Loucy (cell line): ENCODE measurements around the gene TYMP.

Experiments
- H2AFZ ChIP-seq: fragments of 200-600 bp; sonication (generic); 2 replicates; pipeline ENCODE4 v1.6.0; 2016; ENCODE audit warnings: antibody characterized with exemption, mild to moderate bottlenecking, low read length, moderate library complexity
- H3F3A ChIP-seq: fragments of 200-600 bp; 2 replicates; pipeline ENCODE4 v1.6.0; 2016; ENCODE audit warnings: antibody characterized with exemption, low read depth, mild to moderate bottlenecking
- H3K27me3 ChIP-seq: fragments of 200-600 bp; sonication (generic); 2 replicates; pipeline ENCODE4 v1.6.1; 2014; ENCODE audit warnings: low read length, mild to moderate bottlenecking; ENCODE audit not compliant: insufficient read depth, poor library complexity, severe bottlenecking
- H3K36me3 ChIP-seq: fragments of 200-600 bp; sonication (generic); 2 replicates; pipeline ENCODE4 v1.6.1; 2016; ENCODE audit warnings: low read length; ENCODE audit not compliant: insufficient read depth
- H3K4me1 ChIP-seq: fragments of 200-600 bp; sonication (generic); 2 replicates; pipeline ENCODE4 v1.5.1; 2014; ENCODE audit warnings: low read length, mild to moderate bottlenecking; ENCODE audit not compliant: insufficient read depth, poor library complexity, severe bottlenecking
- H3K4me2 ChIP-seq: fragments of 200-600 bp; sonication (generic); 2 replicates; pipeline ENCODE4 v1.6.0; 2014; ENCODE audit warnings: antibody characterized with exemption, low read length, low read depth, mild to moderate bottlenecking; ENCODE audit not compliant: poor library complexity, severe bottlenecking
- H3K4me3 ChIP-seq: fragments of 200-600 bp; sonication (generic); 2 replicates; pipeline ENCODE4 v1.5.1; 2014; ENCODE audit warnings: low read length, mild to moderate bottlenecking, mixed read lengths; ENCODE audit not compliant: poor library complexity, severe bottlenecking
- H3K79me2 ChIP-seq: fragments of 200-600 bp; sonication (generic); 2 replicates; pipeline ENCODE4 v1.6.1; 2014; ENCODE audit warnings: low read length; ENCODE audit not compliant: insufficient read depth
- H3K9ac ChIP-seq: fragments of 200-600 bp; sonication (generic); 2 replicates; pipeline ENCODE4 v1.6.0; 2014; ENCODE audit warnings: mild to moderate bottlenecking, low read depth, low read length, moderate library complexity; ENCODE audit not compliant: poor library complexity, severe bottlenecking
- H3K9me2 ChIP-seq: fragments of 200-600 bp; sonication (generic); replicated peaks from 2 replicates; pipeline ENCODE4 v1.6.1; 2016; ENCODE audit warnings: low read depth, low read length, mixed read lengths
- H3K9me3 ChIP-seq: fragments of 200-600 bp; sonication (generic); 2 replicates; pipeline ENCODE4 v1.6.1; 2014; ENCODE audit warnings: mild to moderate bottlenecking, antibody characterized with exemption, low read length, low read depth; ENCODE audit not compliant: insufficient read depth
- H4K20me1 ChIP-seq: fragments of 200-600 bp; sonication (generic); 2 replicates; pipeline ENCODE4 v1.6.0; 2014; ENCODE audit warnings: antibody characterized with exemption, low read length, mild to moderate bottlenecking; ENCODE audit not compliant: insufficient read depth, poor library complexity, severe bottlenecking
- CTCF ChIP-seq: fragments of 200-600 bp; sonication (generic); conservative IDR thresholded peaks from 2 replicates; pipeline ENCODE4 v1.5.1; 2014; ENCODE audit warnings: mild to moderate bottlenecking, antibody characterized with exemption, low read length
- EZH2phosphoT487 ChIP-seq: fragments of 200-600 bp; IDR thresholded peaks from 2 replicates; pipeline ENCODE4 v1.6.1; 2018; ENCODE audit warnings: antibody characterized with exemption, mild to moderate bottlenecking, moderate library complexity, borderline replicate concordance

TYMP gene

GRCh38 chr22:50550395-50550794 is 20.6 kb upstream of the TYMP start:
- no peaks in the 10 kb centered on the region for H3K9me3 ChIP-seq
- no peaks in the 10 kb centered on the region for H3F3A ChIP-seq
- no peak overlapping the region for H3K4me3 ChIP-seq
- H3K27me3 ChIP-seq: no peaks in the 10 kb centered on the region
- H3K9ac ChIP-seq: no peak overlapping the region
- no peak overlapping the region for H2AFZ ChIP-seq
- H4K20me1 ChIP-seq: no peaks in the 10 kb centered on the region
- peaks cover 21% of the 10 kb centered on the region for H3K4me1 ChIP-seq
- peaks cover 6% of the 10 kb centered on the region; the same call in 1 of the 2 replicates for H3K79me2 ChIP-seq
- H3K9me2 ChIP-seq: no peaks in the 10 kb centered on the region
- no peaks in the 10 kb centered on the region for H3K36me3 ChIP-seq
- TF ChIP-seq EZH2phosphoT487 (no peak), CTCF (no peak)
- H3K4me2 ChIP-seq: no peak overlapping the region

GRCh38 chr22:50548921-50549790 is 19.3 kb upstream of the TYMP start:
- no peaks in the 10 kb centered on the region for H3K9me2 ChIP-seq
- TF ChIP-seq EZH2phosphoT487 (no peak), CTCF (no peak)
- H3F3A ChIP-seq: no peaks in the 10 kb centered on the region
- H4K20me1 ChIP-seq: no peaks in the 10 kb centered on the region
- peak overlapping the region; percentile 83 for H3K4me2 ChIP-seq
- no peaks in the 10 kb centered on the region for H3K36me3 ChIP-seq
- H3K4me1 ChIP-seq: peaks cover 31% of the 10 kb centered on the region
- peak overlapping the region; percentile 85 for H2AFZ ChIP-seq
- H3K9me3 ChIP-seq: no peaks in the 10 kb centered on the region
- peaks cover 6% of the 10 kb centered on the region; the same call in 1 of the 2 replicates for H3K79me2 ChIP-seq
- H3K27me3 ChIP-seq: no peaks in the 10 kb centered on the region
- peak overlapping the region; percentile 77 for H3K9ac ChIP-seq
- peak overlapping the region; percentile 73 for H3K4me3 ChIP-seq

- no peaks in the 10 kb centered on the region for H3K36me3 ChIP-seq
- no peaks in the 10 kb centered on the region for H3K9me2 ChIP-seq
- H3K4me2 ChIP-seq: peak overlapping the region; percentile 83
- H4K20me1 ChIP-seq: no peaks in the 10 kb centered on the region
- peaks cover 6% of the 10 kb centered on the region; the same call in 1 of the 2 replicates for H3K79me2 ChIP-seq
- peak overlapping the region; percentile 77 for H3K9ac ChIP-seq
- H3F3A ChIP-seq: no peaks in the 10 kb centered on the region
- TF ChIP-seq EZH2phosphoT487: no peak
- TF ChIP-seq CTCF: peak; percentile 25
- H3K27me3 ChIP-seq: no peaks in the 10 kb centered on the region
- H3K4me1 ChIP-seq: peaks cover 31% of the 10 kb centered on the region
- peak overlapping the region; percentile 85 for H2AFZ ChIP-seq
- H3K4me3 ChIP-seq: peak overlapping the region; percentile 73
- H3K9me3 ChIP-seq: no peaks in the 10 kb centered on the region
These were observed 18.5 kb upstream of the TYMP start for GRCh38 chr22:50548040-50548920.
